B cell (primary cell): Measurements from ENCODE around the gene NUP42.

Experiments
- CTCF ChIP-seq: fragments of 200-600 bp; IDR thresholded peaks from one replicate; pipeline ENCODE4 v1.8.0; 2022; ENCODE audit warnings: antibody characterized with exemption, mild to moderate bottlenecking
- EZH2 ChIP-seq: IDR thresholded peaks from 2 replicates; pipeline ENCODE4 v1.6.1; 2012; ENCODE audit warnings: borderline replicate concordance, low read depth, mild to moderate bottlenecking, moderate library complexity, low read length; ENCODE audit not compliant: insufficient read depth, poor library complexity, severe bottlenecking

GRCh38 chr7:23207884-23208283, 26.0 kb downstream of the NUP42 start:
- TF ChIP-seq CTCF (no peak), EZH2 (no peak)
